Smooth muscle cell (in vitro differentiated cells): ENCODE measurements around the gene EIF4B. TPM values are rescaled to one million over a fixed set of nuclear protein-coding genes. Genes with fewer than 3 reads are reported as not detected.
"Not testable (repeated sequence)": the region's sequence is repeated elsewhere in the genome, so short reads cannot be mapped to it uniquely, and the experiment has no call there.

Experiments
- DNase-seq: peaks from one replicate; lab custom pipeline; 2025; ENCODE audit not compliant: unreplicated experiment; lab: John Stamatoyannopoulos, UW
- H2AFZ ChIP-seq: fragments of 200-600 bp; sonication (generic); 2 replicates; pipeline ENCODE4 v1.6.0; 2016; ENCODE audit warnings: antibody characterized with exemption, low read depth, mild to moderate bottlenecking
- H3F3A ChIP-seq: fragments of 200-600 bp; sonication (generic); 2 replicates; pipeline ENCODE4 v1.6.0; 2017; ENCODE audit warnings: antibody characterized with exemption, low read depth
- H3K27ac ChIP-seq: fragments of 200-600 bp; sonication (generic); 2 replicates; pipeline ENCODE4 v1.5.1; 2016; ENCODE audit warnings: low read depth, mild to moderate bottlenecking
- H3K27me3 ChIP-seq: fragments of 200-600 bp; sonication (generic); 2 replicates; pipeline ENCODE4 v1.6.1; 2016; ENCODE audit warnings: low read depth, mild to moderate bottlenecking
- H3K36me3 ChIP-seq: fragments of 200-600 bp; sonication (generic); 2 replicates; pipeline ENCODE4 v1.5.1; 2016; ENCODE audit warnings: low read depth
- H3K4me1 ChIP-seq: fragments of 200-600 bp; sonication (generic); 2 replicates; pipeline ENCODE4 v1.5.1; 2016; ENCODE audit warnings: low read depth
- H3K4me2 ChIP-seq: fragments of 200-600 bp; sonication (generic); 2 replicates; pipeline ENCODE4 v1.6.0; 2016; ENCODE audit warnings: mild to moderate bottlenecking
- H3K4me3 ChIP-seq: fragments of 200-600 bp; sonication (generic); 2 replicates; pipeline ENCODE4 v1.5.1; 2016; ENCODE audit warnings: mild to moderate bottlenecking
- H3K79me2 ChIP-seq: fragments of 200-600 bp; sonication (generic); 2 replicates; pipeline ENCODE4 v1.6.0; 2016; ENCODE audit warnings: low read depth, mild to moderate bottlenecking
- H3K9ac ChIP-seq: fragments of 200-600 bp; sonication (generic); 2 replicates; pipeline ENCODE4 v1.6.0; 2016; ENCODE audit warnings: low read depth
- H3K9me3 ChIP-seq: fragments of 200-600 bp; sonication (generic); replicated peaks from 2 replicates; pipeline ENCODE4 v1.5.1; 2016; ENCODE audit warnings: low read depth
- H4K20me1 ChIP-seq: fragments of 200-600 bp; sonication (generic); 2 replicates; pipeline ENCODE4 v1.6.0; 2016; ENCODE audit warnings: low read depth
- CTCF ChIP-seq: fragments of 200-600 bp; sonication (generic); IDR thresholded peaks from 2 replicates; pipeline ENCODE4 v1.5.1; 2017; ENCODE audit warnings: borderline replicate concordance, mild to moderate bottlenecking, antibody characterized with exemption; ENCODE audit not compliant: insufficient read depth, poor library complexity, severe bottlenecking
- WGBS: methylation state at CpG from one replicate; pipeline ENCODE4 v1.1.7; 2016; ENCODE audit warnings: low lambda C conversion rate; 5-methylcytosine and 5-hydroxymethylcytosine counted together
- polyA plus RNA-seq: library from polyadenylated mRNA; unstranded; fragments of >200 nt; fragmentation: Nextera tagmentation; extraction: Ambion mirVana; gene quantifications from 2 replicates; pipeline ENCODE4 v1.2.1, GENCODE V29; 2016
- total RNA-seq: library from RNA; depleted of rRNA; stranded (reverse); fragments of >200 nt; gene quantifications from 2 replicates; pipeline ENCODE4 v1.2.3, GENCODE V29; 2014

EIF4B gene
- total and polyA plus RNA-seq, 2 experiments from 2014 or later, result 39.9 to 241 TPM

DNA sequence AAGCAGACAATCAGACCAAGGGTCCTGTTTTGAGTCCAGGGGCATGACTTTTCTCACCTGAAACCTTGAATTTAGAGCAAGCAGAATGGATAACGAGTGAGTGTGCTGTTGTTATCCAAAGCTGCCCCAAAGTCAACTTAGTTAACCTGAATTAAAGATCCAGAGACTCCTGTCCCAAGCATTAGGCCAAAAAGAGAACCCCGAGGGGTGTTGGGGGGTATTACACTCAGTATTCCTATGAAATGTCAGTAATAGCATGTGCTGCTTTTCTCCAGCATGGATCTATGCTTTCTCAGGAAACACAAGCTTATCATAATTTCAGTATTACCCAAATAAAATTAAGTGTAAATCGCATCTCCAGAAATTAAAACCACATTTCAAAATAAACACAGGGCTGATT lies 19.0 kb downstream of the EIF4B start:
- no peaks in the 10 kb centered on the region for H3K9me3 ChIP-seq
- H3K4me1 ChIP-seq, result no peaks in the 10 kb centered on the region
- no peak overlapping the region for H2AFZ ChIP-seq
- peaks cover 38% of the 10 kb centered on the region for H3F3A ChIP-seq
- no peak overlapping the region for H3K9ac ChIP-seq
- no peak for DNase-seq
- peaks cover 66% of the 10 kb centered on the region for H3K36me3 ChIP-seq
- no peak overlapping the region for H3K27ac ChIP-seq
- H3K4me2 ChIP-seq, result no peak overlapping the region
- peaks cover 87% of the 10 kb centered on the region for H4K20me1 ChIP-seq
- H3K79me2 ChIP-seq, result peaks cover 17% of the 10 kb centered on the region
- H3K4me3 ChIP-seq, result no peak overlapping the region
- no peaks in the 10 kb centered on the region for H3K27me3 ChIP-seq
- 94% methylated on average over 3 of the region's 3 CpGs for WGBS
- no peak for TF ChIP-seq CTCF

- Histone ChIP-seq H3F3A (peaks cover 26% of the 10 kb centered on the region), H3K36me3 (peaks cover 63% of the 10 kb centered on the region), H4K20me1 (peaks cover 87% of the 10 kb centered on the region), H3K79me2 (peaks cover 16% of the 10 kb centered on the region)
- H3K4me1 ChIP-seq, H3K4me2 ChIP-seq, H3K27me3 ChIP-seq, H3K9me3 ChIP-seq, H3K9ac ChIP-seq, H3K27ac ChIP-seq, H3K4me3 ChIP-seq, DNase-seq, H2AFZ ChIP-seq: not testable (repeated sequence)
- 89% methylated on average over 12 of the region's 13 CpGs for WGBS
These were observed 20.8 kb downstream of the EIF4B start for GRCh38 chr12:53027014-53027413.

DNA sequence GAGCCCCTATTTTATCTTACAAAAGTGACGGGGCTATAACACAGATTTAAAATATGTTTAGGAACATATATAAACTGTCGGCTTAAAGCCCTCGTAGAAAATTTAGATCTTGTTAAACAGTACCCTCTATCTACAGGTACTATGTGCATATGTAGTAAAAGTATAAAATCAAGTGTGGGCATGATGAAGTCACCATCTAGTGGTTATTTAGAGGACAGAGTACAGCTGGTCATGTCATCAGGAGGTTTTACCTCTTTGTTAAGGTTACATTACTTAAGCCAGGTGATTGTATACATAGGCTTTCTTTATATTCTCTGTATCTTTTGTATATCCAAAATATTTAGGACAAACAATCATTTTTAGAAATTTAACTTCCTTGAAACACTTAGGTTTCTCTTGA lies 25.4 kb downstream of the EIF4B start:
- no peak for TF ChIP-seq CTCF
- WGBS, result 97% methylated on average over 3 of the region's 3 CpGs
- H3K36me3 ChIP-seq, result peaks cover 51% of the 10 kb centered on the region

GRCh38 chr12:53033832-53034231 lies 27.6 kb downstream of the EIF4B start:
- Histone ChIP-seq H3K36me3 (peaks cover 50% of the 10 kb centered on the region), H3K79me2 (peaks cover 19% of the 10 kb centered on the region), H3F3A (peaks cover 29% of the 10 kb centered on the region), H4K20me1 (peaks cover 74% of the 10 kb centered on the region)
- not testable (repeated sequence) for H3K27me3 ChIP-seq, DNase-seq, H3K9ac ChIP-seq, H3K4me1 ChIP-seq, H3K27ac ChIP-seq, H3K4me2 ChIP-seq, H3K9me3 ChIP-seq, H2AFZ ChIP-seq, H3K4me3 ChIP-seq
- WGBS, result 95% methylated on average over 10 of the region's 10 CpGs

More for the DNA sequence above, 25.4 kb downstream of the EIF4B start:
- no peaks in the 10 kb centered on the region for H3K9me3 ChIP-seq
- H3K79me2 ChIP-seq, result peaks cover 19% of the 10 kb centered on the region
- H3K27ac ChIP-seq, result no peak overlapping the region
- no peaks in the 10 kb centered on the region for H3K27me3 ChIP-seq
- H3K9ac ChIP-seq, result no peak overlapping the region
- no peak overlapping the region for H3K4me3 ChIP-seq
- no peaks in the 10 kb centered on the region for H3K4me1 ChIP-seq
- H3F3A ChIP-seq, result peaks cover 16% of the 10 kb centered on the region
- DNase-seq, result no peak
- H2AFZ ChIP-seq, result no peak overlapping the region
- peaks cover 76% of the 10 kb centered on the region for H4K20me1 ChIP-seq
- H3K4me2 ChIP-seq, result no peak overlapping the region

- Histone ChIP-seq H3K4me2 (no peak overlapping the region), H3K4me3 (no peak overlapping the region), H3K9ac (no peak overlapping the region), H2AFZ (no peak overlapping the region), H3K4me1 (no peaks in the 10 kb centered on the region), H3K9me3 (no peaks in the 10 kb centered on the region), H3K79me2 (peaks cover 19% of the 10 kb centered on the region), H3F3A (peaks cover 34% of the 10 kb centered on the region), H3K27me3 (no peaks in the 10 kb centered on the region), H3K36me3 (peaks cover 50% of the 10 kb centered on the region), H4K20me1 (peaks cover 70% of the 10 kb centered on the region), H3K27ac (no peak overlapping the region)
- no peak for DNase-seq
- 70% methylated on average over 8 of the region's 8 CpGs for WGBS
- TF ChIP-seq CTCF, result no peak
These were observed 28.2 kb downstream of the EIF4B start for GRCh38 chr12:53034459-53034858.
